HG03135 (cell line): ENCODE measurements around the gene KRTAP12-4.
"Not testable (repeated sequence)": the region's sequence is repeated elsewhere in the genome, so short reads cannot be mapped to it uniquely, and the experiment has no call there.

Source experiments
- ATAC-seq: cut with Tn5 transposase; IDR thresholded peaks from one replicate; pipeline ENCODE4 v1.9.1; 2021; ENCODE audit warnings: mild to moderate bottlenecking, moderate library complexity; ENCODE audit not compliant: unreplicated experiment

The KRTAP12-4 gene, protein sequence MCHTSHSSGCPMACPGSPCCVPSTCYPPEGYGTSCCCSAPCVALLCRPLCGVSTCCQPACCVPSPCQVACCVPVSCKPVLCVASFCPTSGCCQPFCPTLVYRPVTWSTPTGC

DNA sequence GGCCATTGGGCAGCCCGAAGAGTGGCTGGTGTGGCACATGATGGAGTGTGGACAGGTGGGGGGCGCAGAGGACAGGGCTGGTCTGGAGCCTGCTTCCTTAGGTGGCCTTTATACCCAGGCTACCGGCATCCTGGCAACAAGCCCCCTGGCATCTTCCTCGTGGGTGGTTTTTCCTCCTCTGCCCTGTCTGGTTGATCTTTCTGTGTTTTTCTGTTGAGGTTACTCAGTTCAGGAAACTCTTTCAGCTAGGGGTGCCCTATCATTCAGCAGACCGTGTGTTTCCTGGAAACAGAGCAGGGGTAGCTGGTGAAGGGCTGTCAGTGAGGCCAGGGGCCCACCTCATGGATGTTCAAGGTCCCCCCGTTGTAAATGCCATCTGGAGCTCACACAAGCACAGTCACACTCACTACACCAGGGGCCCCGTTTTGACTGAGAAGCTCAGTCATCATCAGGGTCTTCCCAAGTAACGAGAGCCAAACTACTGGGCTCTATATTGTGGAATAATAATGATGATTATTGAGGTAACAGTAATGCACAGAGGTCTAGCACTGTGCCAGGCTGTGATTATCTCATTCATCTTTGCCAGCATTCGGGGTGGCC lies at the start of gene KRTAP12-4:
KRTAP12-4 (minus strand) TSS at position 84 of the 600 bp plus-strand sequence; CDS start at position 39, 45 bp downstream.
- ATAC-seq, result no peak

DNA sequence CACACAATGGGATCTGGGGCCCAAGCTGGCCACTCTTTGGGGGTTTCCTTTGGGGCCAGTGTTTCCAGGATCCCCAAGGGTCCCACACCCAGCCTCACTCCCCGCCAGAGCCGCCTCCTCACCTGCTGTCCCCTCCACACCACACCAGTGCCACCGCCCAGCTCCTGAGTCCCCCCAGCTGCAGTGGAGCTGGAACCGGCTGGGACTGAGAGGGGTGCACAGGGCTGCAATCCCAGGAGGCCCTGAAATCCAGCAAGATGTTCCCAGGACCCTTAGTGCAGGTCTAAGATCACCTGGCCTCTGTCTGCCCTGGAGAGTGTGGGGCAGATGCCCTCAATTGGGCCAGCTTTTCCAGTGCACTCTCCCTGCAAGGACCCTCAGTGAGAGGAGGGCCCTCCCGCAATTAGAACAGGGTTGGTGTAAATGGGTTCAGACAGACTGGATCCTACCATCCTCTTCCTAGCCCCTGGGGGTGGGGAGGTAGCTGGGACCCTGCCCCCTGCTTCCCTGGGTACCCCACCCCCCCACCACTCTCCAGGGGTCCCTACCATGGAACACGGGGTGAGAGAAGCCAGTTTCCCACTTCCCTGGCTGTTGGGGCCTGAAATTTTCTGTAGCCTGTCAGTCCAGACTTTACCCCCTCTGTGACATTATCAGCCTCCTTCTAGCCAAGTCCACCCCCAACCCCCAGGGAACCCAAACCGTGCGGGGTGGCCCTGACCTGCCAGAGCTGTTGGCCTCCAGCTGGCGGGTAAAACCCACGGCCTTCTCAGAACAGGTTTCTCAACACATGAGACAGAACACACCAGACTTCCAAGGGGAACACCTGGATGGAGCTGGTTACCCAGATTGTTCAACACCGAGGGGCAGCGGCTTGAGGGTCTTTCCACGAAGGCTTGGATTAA lies 49.5 kb upstream of the KRTAP12-4 start:
- no peak for ATAC-seq

DNA sequence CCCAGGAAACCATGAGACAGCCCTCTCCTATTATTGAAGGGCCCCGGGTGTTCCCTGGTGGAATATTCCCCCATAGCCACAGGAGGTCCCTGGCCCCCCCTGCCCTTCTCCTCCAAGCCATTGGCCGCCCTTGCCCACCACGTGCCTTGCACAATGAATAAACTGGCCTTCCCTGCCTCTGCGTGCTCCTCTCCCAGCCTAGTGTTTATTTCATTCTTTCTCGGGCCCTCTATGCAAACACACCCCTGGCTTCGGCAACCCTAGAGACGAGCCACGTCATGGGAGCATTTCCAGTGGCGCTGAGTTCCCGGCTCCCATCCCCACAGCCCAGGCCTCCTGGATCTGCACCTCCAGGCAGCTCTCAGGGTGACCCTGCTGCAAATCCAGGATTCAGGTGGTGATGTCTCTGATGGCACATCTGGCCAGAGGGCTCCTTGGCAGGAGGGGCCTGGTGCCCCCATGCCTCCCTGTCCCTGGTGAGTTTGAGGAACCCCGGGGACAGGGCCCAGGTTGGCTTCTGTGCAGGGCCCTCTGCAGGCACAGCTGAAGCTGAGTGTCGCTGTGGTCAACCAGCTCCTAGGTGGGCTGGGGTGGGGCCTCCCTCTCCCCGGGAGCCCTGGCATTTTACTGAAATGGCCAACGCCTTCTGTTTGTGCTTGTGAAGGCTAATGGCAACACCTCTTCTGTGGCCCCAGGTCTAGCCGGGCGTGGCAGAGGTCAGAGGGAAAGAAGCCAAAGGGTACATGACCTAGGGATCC lies 48.7 kb upstream of the KRTAP12-4 start:
- ATAC-seq, result no peak

DNA sequence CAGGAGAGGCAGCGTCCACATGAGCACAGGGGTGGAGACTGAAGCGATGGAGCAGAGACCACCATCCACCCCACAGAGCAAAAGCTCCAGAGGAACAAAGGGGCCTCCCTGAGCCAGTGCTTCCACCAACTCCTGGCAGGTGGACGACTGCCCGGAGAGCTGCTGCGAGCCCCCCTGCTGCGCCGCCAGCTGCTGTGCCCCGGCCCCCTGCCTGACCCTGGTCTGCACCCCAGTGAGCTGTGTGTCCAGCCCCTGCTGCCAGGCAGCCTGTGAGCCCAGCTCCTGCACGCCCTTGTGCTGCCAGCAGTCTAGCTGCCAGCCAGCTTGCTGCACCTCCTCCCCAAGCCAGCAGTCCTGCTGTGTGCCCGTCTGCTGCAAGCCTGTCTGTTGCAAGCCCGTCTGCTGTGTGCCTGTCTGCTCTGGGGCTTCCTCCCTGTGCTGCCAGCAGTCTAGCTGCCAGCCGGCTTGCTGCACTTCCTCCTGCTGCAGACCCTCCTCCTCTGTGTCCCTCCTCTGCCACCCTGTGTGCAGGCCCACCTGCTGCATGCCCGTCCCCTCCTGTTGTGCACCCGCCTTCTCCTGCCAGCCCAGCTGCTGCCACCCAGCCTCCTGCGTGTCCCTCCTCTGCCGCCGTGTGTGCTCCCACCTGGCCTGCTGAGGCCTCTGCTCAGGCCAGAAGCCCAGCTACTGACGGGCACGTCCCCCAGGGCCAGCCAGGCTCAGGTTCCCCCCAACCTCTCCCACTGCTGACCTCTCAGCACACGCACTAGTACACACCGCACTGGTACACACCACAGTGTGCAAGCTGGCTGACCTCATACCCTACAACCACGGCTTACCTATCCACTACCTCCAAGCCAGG lies 47.9 kb upstream of the KRTAP12-4 start:
- no peak for ATAC-seq

DNA sequence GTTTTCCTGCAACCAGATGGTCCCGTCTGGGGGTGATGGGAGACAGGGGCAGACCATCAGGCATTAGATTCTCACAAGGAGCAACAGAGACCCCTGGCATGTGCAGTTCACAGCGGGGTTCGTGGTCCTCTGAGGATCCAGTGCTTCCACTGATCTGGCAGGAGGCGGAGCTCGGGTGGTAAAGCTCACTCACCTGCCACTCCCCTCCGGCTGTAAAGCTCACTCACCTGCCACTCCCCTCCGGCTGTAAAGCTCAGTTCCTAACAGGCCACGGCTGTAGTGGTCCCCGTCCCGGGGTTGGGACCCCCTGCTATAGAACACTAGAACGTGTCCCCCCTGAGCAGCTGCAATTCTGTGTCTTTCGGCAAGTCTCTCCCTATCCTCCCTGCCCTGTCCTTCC lies 47.1 kb upstream of the KRTAP12-4 start:
- no peak for ATAC-seq

DNA sequence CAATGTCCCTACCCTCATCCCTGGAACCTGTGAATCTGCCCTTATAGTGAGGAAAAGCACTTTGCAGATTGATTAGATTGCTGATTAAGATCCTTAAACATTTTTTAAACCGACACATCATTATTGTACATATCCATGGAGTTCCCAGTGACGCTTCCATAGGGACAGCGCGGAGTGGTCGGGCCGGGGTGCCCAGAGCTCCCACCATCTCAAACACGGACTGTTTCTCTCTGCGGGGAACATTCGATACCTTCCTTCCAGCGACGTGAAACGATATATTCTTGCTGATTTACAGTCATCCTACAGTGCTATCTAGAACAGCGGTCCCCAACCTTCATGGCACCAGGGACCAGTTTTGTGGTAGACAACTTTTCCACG lies 46.6 kb upstream of the KRTAP12-4 start:
- ATAC-seq, result no peak

DNA sequence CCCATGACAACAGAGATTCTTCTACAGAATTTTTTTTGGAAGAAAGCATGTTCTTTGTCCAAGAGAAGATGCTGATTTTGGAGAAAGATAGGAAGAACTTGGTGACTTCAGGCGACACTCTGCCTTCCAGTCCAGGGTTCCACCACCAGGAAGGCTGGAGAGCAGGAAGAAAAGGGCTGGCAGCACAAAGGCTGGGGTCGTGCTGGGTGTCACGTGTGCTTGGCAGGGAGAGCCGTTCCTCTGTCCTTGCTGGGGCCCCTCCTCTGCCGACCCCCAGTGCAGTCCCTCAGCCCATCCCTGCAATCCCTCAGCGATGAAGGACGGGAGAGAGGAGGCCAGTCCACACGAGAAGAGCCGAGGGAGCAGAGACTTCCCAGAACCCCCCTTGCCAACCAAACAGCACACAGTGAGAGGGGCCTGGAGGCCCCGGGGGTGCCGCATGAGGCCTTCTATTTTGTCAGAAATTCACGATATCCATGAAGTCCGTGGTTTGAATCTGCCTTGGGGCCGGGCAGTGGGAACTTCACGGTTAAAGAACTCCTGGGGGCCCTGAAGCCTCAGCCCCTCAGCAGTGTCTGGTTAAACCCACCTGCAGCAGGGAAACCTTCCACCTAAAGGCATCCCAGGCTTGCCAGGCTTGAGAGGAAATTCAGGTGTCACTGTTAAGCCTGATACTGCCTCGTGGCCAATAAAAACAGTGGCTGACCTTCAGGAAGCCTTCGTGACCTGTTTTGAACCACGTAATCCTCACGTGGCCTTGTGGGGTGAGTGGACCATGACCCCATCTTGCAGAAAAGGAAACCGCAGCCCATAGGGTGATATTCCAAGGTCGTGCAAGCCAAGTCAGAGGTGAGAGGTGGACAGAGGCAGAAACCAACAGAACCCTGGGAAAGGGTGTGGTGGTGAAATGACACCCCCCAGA lies 45.9 kb upstream of the KRTAP12-4 start:
- ATAC-seq, result no peak

DNA sequence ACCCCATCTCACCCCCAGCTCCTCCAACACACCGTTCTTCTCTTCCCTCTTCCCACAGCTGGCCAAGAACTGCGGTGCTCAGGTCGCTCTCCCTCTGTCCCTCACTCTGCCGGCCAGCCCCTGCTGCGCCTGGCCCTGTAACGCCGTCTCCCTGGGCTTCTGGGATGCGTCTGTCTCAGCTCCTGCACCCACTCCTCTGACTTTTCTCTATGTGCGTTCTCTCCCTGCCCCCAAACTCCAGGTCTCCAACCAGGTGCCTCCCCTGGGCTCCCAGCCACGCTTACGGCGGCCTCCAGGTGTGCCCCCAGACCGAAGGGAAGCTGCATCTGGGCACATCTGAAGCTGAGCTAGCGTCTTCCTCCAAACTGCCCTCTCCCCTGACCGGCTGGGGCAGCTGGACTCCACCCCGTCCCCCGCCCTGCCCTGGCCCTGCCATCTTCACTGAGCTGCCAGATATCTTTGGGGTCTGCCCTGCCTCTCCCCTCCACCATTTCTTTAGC lies 45.1 kb upstream of the KRTAP12-4 start:
- ATAC-seq, result no peak

DNA sequence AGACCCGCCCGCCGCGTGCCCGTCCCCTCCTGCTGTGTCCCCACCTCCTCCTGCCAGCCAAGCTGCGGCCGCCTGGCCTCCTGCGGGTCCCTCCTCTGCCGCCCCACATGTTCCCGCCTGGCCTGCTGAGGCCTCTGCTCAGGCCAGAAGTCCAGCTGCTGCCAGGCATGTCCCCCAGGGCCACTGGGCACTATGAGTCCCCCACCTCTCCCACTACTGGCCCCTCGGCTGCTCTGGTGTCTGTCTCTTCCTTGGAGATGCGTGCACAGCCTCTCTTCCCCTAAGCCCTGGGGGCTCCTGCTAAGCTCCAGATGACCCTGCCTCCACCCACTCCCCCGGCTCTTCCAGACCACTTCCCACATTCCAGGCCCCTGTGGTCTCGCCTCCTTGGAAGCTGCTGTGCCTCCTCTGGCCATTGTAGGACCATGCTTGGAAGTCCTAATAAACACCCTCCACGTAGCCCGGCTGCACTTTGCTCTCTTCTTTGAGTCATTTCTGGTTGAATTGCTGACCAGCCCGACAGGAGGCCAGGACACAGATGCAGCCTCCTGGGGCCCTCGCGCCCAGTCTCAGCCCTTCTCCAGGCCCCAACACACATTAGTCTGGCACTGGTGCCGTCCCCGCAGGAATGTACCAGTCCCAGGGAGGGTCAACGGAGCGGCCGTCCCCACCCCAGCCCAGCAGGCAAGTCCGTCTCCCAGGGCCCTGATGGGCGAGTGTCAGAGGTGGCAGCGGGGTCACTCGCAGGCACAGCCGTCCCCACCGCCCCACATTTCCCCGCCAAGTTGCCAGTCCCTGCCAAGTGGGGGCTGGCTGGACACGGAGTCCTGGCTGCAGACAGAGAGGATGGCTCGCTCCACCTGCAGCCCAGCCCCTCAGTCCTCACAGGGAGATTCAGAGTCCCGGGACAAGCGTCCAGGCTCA lies 43.6 kb upstream of the KRTAP12-4 start:
- ATAC-seq, result no peak

DNA sequence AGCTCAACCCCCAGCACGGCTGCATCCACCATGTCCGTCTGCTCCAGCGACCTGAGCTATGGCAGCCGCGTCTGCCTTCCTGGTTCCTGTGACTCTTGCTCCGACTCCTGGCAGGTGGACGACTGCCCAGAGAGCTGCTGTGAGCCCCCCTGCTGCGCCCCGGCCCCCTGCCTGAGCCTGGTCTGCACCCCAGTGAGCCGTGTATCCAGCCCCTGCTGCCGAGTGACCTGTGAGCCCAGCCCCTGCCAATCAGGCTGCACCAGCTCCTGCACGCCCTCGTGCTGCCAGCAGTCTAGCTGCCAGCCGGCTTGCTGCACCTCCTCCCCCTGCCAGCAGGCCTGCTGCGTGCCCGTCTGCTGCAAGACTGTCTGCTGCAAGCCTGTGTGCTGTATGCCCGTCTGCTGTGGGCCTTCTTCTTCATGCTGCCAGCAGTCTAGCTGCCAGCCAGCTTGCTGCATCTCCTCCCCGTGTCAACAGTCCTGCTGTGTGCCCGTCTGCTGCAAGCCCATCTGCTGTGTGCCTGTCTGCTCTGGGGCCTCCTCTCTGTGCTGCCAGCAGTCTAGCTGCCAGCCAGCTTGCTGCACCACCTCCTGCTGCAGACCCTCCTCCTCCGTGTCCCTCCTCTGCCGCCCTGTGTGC lies 42.8 kb upstream of the KRTAP12-4 start, which contains the start of gene KRTAP10-12:
KRTAP10-12 (plus strand) TSS at position 1 of the 639 bp plus-strand sequence; CDS start at position 31, 30 bp downstream.
- not testable (repeated sequence) for ATAC-seq

DNA sequence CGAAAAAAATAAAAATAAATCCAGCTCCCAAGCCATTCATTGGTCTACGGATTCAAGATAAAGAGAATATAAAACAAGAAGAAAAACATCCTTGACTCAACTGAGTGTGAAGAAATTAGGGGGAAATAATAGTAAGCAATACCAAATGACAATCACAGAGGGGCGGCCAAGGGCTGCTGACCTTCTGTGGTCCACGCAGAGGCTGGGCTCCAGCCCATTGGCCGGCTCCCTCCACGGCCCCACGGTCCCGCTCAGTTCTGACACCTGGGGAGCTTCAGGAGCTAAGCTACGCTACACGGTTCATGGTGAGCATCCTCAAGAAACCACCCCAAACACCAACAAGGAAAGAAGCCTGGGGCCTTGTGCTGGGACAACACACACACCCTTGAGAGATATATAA lies 42.1 kb upstream of the KRTAP12-4 start:
- no peak for ATAC-seq

DNA sequence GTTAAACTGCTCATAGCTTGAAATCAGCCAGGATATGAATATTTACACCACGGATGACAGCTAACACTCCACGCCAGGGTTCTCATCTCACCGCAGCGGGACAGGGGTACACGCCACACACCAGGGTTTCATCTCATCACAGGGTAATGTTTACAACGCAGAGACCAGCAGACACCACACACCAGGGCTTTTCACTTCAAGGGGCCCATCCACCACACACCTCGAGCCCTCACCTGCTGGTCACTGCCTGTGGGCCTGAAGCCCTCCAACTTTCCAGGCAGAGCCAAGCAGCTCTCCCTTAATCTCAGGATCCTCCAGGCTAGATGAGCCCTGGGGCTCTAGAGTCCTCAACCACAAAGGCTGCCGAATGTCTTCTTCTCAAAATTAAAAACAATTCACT lies 41.2 kb upstream of the KRTAP12-4 start:
- no peak for ATAC-seq

DNA sequence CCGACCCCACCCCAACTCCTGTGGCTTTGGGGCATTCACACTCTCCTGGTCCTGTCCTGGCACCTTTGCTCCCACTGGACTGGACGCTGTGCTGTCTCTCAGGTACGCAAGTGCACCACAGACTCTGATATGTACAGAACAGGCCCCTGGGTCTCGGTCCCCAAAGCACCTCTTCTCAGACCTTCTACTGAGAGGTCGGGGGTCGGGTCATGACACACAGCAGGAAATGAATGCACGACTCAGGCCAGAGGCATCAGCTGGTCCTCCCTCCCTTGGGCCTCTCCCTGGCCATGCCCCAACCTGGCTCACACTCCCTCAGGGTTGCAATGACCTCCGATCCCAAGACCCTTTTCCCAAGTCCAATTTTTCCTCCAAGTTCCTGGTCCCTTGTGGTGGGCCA lies 40.7 kb upstream of the KRTAP12-4 start:
- no peak for ATAC-seq

DNA sequence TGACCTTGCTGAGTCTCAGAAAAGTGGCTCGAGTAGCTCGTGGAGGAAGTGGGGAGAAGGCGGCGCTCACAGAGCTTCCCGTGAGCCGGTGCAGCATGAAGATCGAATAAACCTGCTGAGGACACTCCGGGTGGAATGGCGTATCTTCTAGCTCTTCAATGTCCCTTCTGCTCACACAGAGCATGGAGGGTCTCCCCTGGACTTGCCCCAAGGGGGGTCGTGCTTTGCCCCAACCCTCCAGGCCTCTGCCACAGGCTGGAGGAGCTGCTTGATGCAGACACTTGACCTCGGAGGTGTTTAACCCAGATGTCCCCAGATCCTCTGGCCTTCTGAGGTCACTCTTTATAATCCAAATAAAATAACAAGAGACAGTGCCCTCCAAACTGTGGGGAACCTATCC lies 40.3 kb upstream of the KRTAP12-4 start:
- ATAC-seq, result no peak

DNA sequence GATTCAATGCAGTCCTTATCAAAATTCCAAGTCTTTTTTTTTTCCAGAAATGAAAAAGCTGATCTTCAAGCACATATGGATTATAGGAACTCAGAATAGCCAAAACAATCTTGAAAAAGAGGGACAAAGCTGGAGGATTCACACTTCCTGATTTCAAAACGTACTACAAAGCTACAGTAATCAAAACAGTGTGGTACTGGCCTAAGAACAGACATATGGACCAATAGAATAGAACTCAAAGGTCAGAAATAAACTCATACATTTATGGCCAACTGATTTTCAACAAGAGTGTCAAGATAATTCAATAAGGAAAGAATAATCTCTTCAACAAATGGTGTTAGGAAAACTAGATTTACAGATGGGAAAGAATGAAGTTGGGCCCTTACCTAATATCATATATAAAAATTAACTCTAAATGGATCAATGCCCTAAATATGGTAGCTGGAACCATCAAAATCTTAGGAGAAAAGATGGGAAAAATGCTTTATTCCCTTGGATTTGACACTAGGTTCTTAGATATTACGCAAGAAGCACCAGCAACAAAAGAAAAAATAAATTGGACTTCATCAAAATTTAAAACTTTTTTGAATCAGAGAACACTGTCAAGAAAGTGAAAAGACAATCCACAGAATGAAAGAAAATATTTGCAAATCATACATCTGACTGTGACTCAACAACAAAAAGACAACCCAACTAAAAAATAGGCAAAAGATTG lies 38.5 kb upstream of the KRTAP12-4 start:
- ATAC-seq, result no peak

DNA sequence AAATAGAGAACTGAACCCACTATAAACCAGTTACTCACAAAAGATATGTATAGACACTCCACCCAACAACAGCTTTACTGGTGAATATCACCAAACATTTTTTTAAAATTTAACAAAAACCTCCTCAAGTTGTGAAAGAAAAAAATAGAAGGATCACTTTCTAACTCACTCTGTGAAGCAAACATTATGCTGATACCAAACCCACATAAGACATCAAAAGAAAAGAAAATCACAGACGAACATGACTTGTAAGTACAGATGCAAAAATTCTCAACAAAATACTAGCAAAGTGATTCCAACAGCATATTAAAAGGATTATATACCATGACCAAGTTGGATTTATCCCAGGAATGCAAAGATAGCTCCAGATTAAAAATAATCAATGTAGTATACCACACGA lies 37.2 kb upstream of the KRTAP12-4 start:
- no peak for ATAC-seq

DNA sequence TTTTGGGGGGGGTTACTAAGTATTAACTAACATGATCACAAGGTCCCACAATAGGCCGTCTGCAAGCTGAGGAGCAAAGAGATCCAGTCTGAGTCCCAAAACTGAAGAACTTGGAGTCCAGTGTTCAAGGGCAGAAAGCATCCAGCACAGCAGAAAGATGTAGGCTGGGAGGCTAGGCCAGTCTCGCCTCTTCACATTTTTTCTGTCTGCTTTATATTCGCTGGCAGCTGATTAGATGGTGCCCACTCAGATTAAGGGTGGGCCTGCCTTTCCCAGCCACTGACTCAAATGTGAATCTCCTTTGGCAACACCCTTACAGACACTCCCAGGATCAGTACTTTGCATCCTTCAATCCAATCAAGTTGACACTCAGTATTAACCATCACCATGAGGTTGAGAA lies 35.3 kb upstream of the KRTAP12-4 start:
- not testable (repeated sequence) for ATAC-seq
